ENCODE measurements around the gene AK5. TPM values are rescaled to one million over a fixed set of nuclear protein-coding genes. Genes with fewer than 3 reads are reported as not detected.

AK5 gene
- total and polyA plus RNA-seq, 2 of the 4 experiments (the other 2 are of a cell fraction) = 22.5 to 25.8 TPM

- no peak overlapping the region for H3K27ac ChIP-seq (ENCODE audit: insufficient read depth, low read length)
- no peak overlapping the region for H4K8ac ChIP-seq (ENCODE audit: low read depth in 2 of 2, low read length in 2 of 2)
- no peaks in the 10 kb centered on the region for H3K4me1 ChIP-seq (ENCODE audit: control insufficient read depth, insufficient read depth, low read length)
- BruUV-seq (replicated peaks) = no TSS peak
- TF ChIP-seq SMC3 (IDR thresholded peaks at IDR 0.05; ENCODE audit: low read depth, low read length) (no peak), USF2 (IDR thresholded peaks at IDR 0.05; ENCODE audit: low read depth, low read length) (no peak), ELK1 (IDR thresholded peaks at IDR 0.05; ENCODE audit: borderline replicate concordance, low read depth, low read length) (no peak), RFX5 (IDR thresholded peaks at IDR 0.05; ENCODE audit: low read depth, low read length) (no peak), CEBPB (IDR thresholded peaks at IDR 0.05; ENCODE audit: low read depth, low read length) (no peak), MXI1 (IDR thresholded peaks at IDR 0.05; ENCODE audit: borderline replicate concordance, low read depth, low read length) (no peak), CHD1 (IDR thresholded peaks at IDR 0.05; ENCODE audit: low read depth, low read length) (no peak), NFE2L2 (IDR thresholded peaks at IDR 0.05; ENCODE audit: low read depth, low read length) (no peak), MAFK (IDR thresholded peaks at IDR 0.05; ENCODE audit: low read depth, low read length) (no peak), FOS (IDR thresholded peaks at IDR 0.05; ENCODE audit: low read depth, low read length) (no peak), BHLHE40 (IDR thresholded peaks at IDR 0.05; ENCODE audit: low read depth, low read length) (no peak), CTCF (conservative IDR thresholded peaks at IDR 0.05; ENCODE audit: low read depth, low read length) (no peak), RAD21 (IDR thresholded peaks at IDR 0.05; ENCODE audit: low read length) (no peak)
- H4K5ac ChIP-seq (ENCODE audit: low read depth, low read length) = no peak overlapping the region
- intact Hi-C loops (cut with micrococcal nuclease) (no loop called here), dilution Hi-C loops (cut with HindIII; ENCODE audit: low sequenced_read_pairs, unreplicated experiment) (no loop called here), in situ Hi-C loops (cut with MboI; ENCODE audit: low sequenced_read_pairs) (no loop called here)
- H2AK5ac ChIP-seq (ENCODE audit: low read depth, low read length) = no peak overlapping the region
- ChIA-PET POLR2A (ENCODE audit: unreplicated experiment) (no interaction called here), CTCF (no interaction called here)
- H2AFZ ChIP-seq (replicated peaks; ENCODE audit: low read length, poor library complexity) = no peak overlapping the region
- H3K27me3 ChIP-seq (ENCODE audit: control insufficient read depth, insufficient read depth, low read length) = no peaks in the 10 kb centered on the region
- H2BK20ac ChIP-seq (ENCODE audit: low read depth, low read length) = no peak overlapping the region
- H3K9ac ChIP-seq (ENCODE audit: low read depth, low read length) = no peak overlapping the region
- no peak overlapping the region for H3K4me3 ChIP-seq (ENCODE audit: insufficient read depth, low read depth, low read length)
- H3K9me3 ChIP-seq (ENCODE audit: control insufficient read depth, insufficient read depth, low read length) = no peaks in the 10 kb centered on the region
- H3K56ac ChIP-seq (ENCODE audit: extremely low read depth, insufficient read depth, low read length) = no peak overlapping the region
- no peak overlapping the region for H2BK15ac ChIP-seq (ENCODE audit: low read depth, low read length)
- peaks cover 4% of the 10 kb centered on the region; the same call in 1 of the 2 replicates for H3K9me1 ChIP-seq (ENCODE audit: insufficient read depth, low read length)
- WGBS, 2 experiments (ENCODE audit: extremely low coverage in 2 of 2, insufficient read length in 1 of 2) = no CpG with 5 or more reads among the region's 3 CpGs
- ATAC-seq (ENCODE audit: low read depth) (no peak), DNase-seq (no peak)
- peaks cover 0 to 9% of the 10 kb centered on the region in 2 experiments; a peak in 2 of 4 replicates for H3K79me1 ChIP-seq (ENCODE audit: low read depth in 1 of 2, low read length in 2 of 2)
- H2BK5ac ChIP-seq (ENCODE audit: low read depth, low read length, poor library complexity, severe bottlenecking) = no peak overlapping the region
- H2AK9ac ChIP-seq (replicated peaks; ENCODE audit: low read depth, low read length, poor library complexity) = no peak overlapping the region
- H3K23ac ChIP-seq (ENCODE audit: low read depth, low read length) = no peak overlapping the region
- H2BK120ac ChIP-seq (ENCODE audit: low read depth, low read length) = no peak overlapping the region
- no peak overlapping the region for H3K4me2 ChIP-seq (ENCODE audit: low read depth, low read length)
- H3K4ac ChIP-seq (ENCODE audit: low read depth, low read length) = no peak overlapping the region
- no peak overlapping the region for H4K91ac ChIP-seq (ENCODE audit: insufficient read depth, low read depth, low read length)
- H4K20me1 ChIP-seq (ENCODE audit: insufficient read depth, low read length) = no peaks in the 10 kb centered on the region
- H3K14ac ChIP-seq (replicated peaks; ENCODE audit: low read depth, low read length) = no peak overlapping the region
- peaks cover 1% of the 10 kb centered on the region; the same call in 1 of the 2 replicates for H3K36me3 ChIP-seq (ENCODE audit: control insufficient read depth, insufficient read depth, low read length)
- H3K18ac ChIP-seq (ENCODE audit: low read depth, low read length) = no peak overlapping the region
These were observed 74.3 kb downstream of the AK5 start for GRCh38 chr1:77356136-77356535.
